C4-2B (cell line): ENCODE measurements around the gene CEMP1.
A peak's percentile ranks its signal among the peaks of the same experiment; 100 is the strongest.

Experiments used
- CTCF ChIP-seq: fragments of 450-650 bp; conservative IDR thresholded peaks from 2 replicates; pipeline ENCODE4 v1.5.1; 2017; ENCODE audit warnings: mild to moderate bottlenecking
- ZFX ChIP-seq: fragments of 450-650 bp; IDR thresholded peaks from 2 replicates; pipeline ENCODE4 v1.6.1; 2017

- TF ChIP-seq CTCF (no peak), ZFX (0 out of 2 replicates have a peak, but pooled peaks have one; percentile 19)
Observed at GRCh38 chr16:2513405-2514332, 17.5 kb downstream of the CEMP1 start, which contains the start of gene ATP6V0C.
